H9 (cell line): ENCODE data around the gene TCF4. TPM values are rescaled to one million over a fixed set of nuclear protein-coding genes. Genes with fewer than 3 reads are reported as not detected.

ENCODE experiments used
- DNase-seq: peaks from one replicate; pipeline ENCODE4 v3.0.0-alpha.2; 2017
- H2AFZ ChIP-seq: one replicate; pipeline ENCODE4 v1.6.1; 2013; ENCODE audit warnings: mild to moderate bottlenecking, low read length, control low read depth, moderate library complexity
- H2AK5ac ChIP-seq: 2 replicates; pipeline ENCODE4 v1.6.1; 2013; ENCODE audit warnings: low read length, control low read depth, mixed read lengths; ENCODE audit not compliant: insufficient read length
- H2BK120ac ChIP-seq: one replicate; pipeline ENCODE4 v1.6.1; 2013; ENCODE audit warnings: low read depth, mild to moderate bottlenecking, low read length, control low read depth, inconsistent platforms; ENCODE audit not compliant: poor library complexity, severe bottlenecking
- H2BK12ac ChIP-seq: 2 replicates; pipeline ENCODE4 v1.6.1; 2013; ENCODE audit warnings: low read length, control low read depth, mixed read lengths, low read depth; ENCODE audit not compliant: insufficient read length
- H2BK15ac ChIP-seq: 2 replicates; pipeline ENCODE4 v1.6.1; 2013; ENCODE audit warnings: low read depth, low read length, control low read depth
- H2BK20ac ChIP-seq: one replicate; pipeline ENCODE4 v1.6.1; 2013; ENCODE audit warnings: low read depth, mild to moderate bottlenecking, low read length, control low read depth, inconsistent platforms; ENCODE audit not compliant: poor library complexity, severe bottlenecking
- H2BK5ac ChIP-seq: 2 replicates; pipeline ENCODE4 v1.6.1; 2013; ENCODE audit warnings: low read length, control low read depth, mixed read lengths; ENCODE audit not compliant: insufficient read length
- H3K14ac ChIP-seq: 2 replicates; pipeline ENCODE4 v1.6.1; 2013; ENCODE audit warnings: low read length, control low read depth; ENCODE audit not compliant: insufficient read depth
- H3K18ac ChIP-seq: 2 replicates; pipeline ENCODE4 v1.6.1; 2013; ENCODE audit warnings: low read depth, mild to moderate bottlenecking, mixed read lengths, low read length, control low read depth; ENCODE audit not compliant: insufficient read length
- H3K23ac ChIP-seq: 2 replicates; pipeline ENCODE4 v1.6.1; 2013; ENCODE audit warnings: low read length, control low read depth, mixed read lengths, low read depth; ENCODE audit not compliant: insufficient read length
- H3K23me2 ChIP-seq: 2 replicates; pipeline ENCODE4 v1.6.1; 2013; ENCODE audit warnings: low read depth, mild to moderate bottlenecking, mixed read lengths, low read length, control low read depth; ENCODE audit not compliant: insufficient read length, poor library complexity, severe bottlenecking
- H3K27ac ChIP-seq: 2 replicates; pipeline ENCODE4 v1.5.1; 2013; ENCODE audit warnings: low read length, control low read depth, mixed read lengths, low read depth; ENCODE audit not compliant: insufficient read length
- H3K27me3 ChIP-seq: 2 replicates; pipeline ENCODE4 v1.6.1; 2013; ENCODE audit warnings: low read length, control low read depth, inconsistent platforms; ENCODE audit not compliant: insufficient read depth
- H3K4ac ChIP-seq: 2 replicates; pipeline ENCODE4 v1.6.1; 2013; ENCODE audit warnings: low read depth, mild to moderate bottlenecking, control low read depth, inconsistent platforms, low read length, moderate library complexity
- H3K4me1 ChIP-seq: 2 replicates; pipeline ENCODE4 v1.6.1; 2013; ENCODE audit warnings: low read length, control low read depth, inconsistent platforms; ENCODE audit not compliant: insufficient read depth
- H3K4me2 ChIP-seq: 2 replicates; pipeline ENCODE4 v1.6.1; 2013; ENCODE audit warnings: low read length, control low read depth, mixed read lengths; ENCODE audit not compliant: insufficient read length, insufficient read depth
- H3K56ac ChIP-seq: 2 replicates; pipeline ENCODE4 v1.6.1; 2013; ENCODE audit warnings: low read depth, mild to moderate bottlenecking, mixed read lengths, low read length, control low read depth; ENCODE audit not compliant: insufficient read length
- H3K79me1 ChIP-seq: 2 replicates; pipeline ENCODE4 v1.6.1; 2013; ENCODE audit warnings: low read depth, mild to moderate bottlenecking, moderate library complexity, low read length, control low read depth, inconsistent platforms; ENCODE audit not compliant: insufficient read depth, poor library complexity, severe bottlenecking
- H3K79me2 ChIP-seq: 2 replicates; pipeline ENCODE4 v1.6.1; 2013; ENCODE audit warnings: low read length, control low read depth, inconsistent platforms; ENCODE audit not compliant: insufficient read depth
- H3K9ac ChIP-seq: 2 replicates; pipeline ENCODE4 v1.6.1; 2013; ENCODE audit warnings: low read length, control low read depth, mixed read lengths; ENCODE audit not compliant: insufficient read length; ENCODE audit errors: extremely low read depth
- H3K9me3 ChIP-seq: one replicate; pipeline ENCODE4 v1.6.1; 2013; ENCODE audit warnings: low read depth, low read length, inconsistent platforms; ENCODE audit not compliant: control insufficient read depth
- H3T11ph ChIP-seq: one replicate; pipeline ENCODE4 v1.6.1; 2013; ENCODE audit warnings: mild to moderate bottlenecking, low read length, control low read depth, inconsistent platforms
- H4K20me1 ChIP-seq: one replicate; pipeline ENCODE4 v1.6.1; 2013; ENCODE audit not compliant: control insufficient read depth, insufficient read length, insufficient read depth
- H4K5ac ChIP-seq: 2 replicates; pipeline ENCODE4 v1.6.1; 2013; ENCODE audit warnings: low read depth, mild to moderate bottlenecking, mixed read lengths, low read length, control low read depth; ENCODE audit not compliant: insufficient read length
- H4K8ac ChIP-seq: replicated peaks from 2 replicates; pipeline ENCODE4 v1.6.1; 2013; ENCODE audit warnings: low read length, control low read depth, mixed read lengths, low read depth; ENCODE audit not compliant: insufficient read length
- H4K91ac ChIP-seq: 2 replicates; pipeline ENCODE4 v1.6.1; 2013; ENCODE audit warnings: low read depth, mild to moderate bottlenecking, moderate library complexity, mixed read lengths, low read length, control low read depth; ENCODE audit not compliant: insufficient read length
- H3K27ac Mint-ChIP-seq, 3 experiments: 2 replicates in 2 of 3; 3 replicates in 1 of 3; pipeline ENCODE4 v1.8.0; 2020 to 2021; ENCODE audit warnings: mixed read lengths in 3 of 3, mild to moderate bottlenecking in 1 of 3, moderate library complexity in 1 of 3
- H3K27me3 Mint-ChIP-seq: 2 replicates; pipeline ENCODE4 v1.8.0; 2021; ENCODE audit warnings: low read depth, mild to moderate bottlenecking, moderate library complexity, mixed read lengths
- H3K36me3 Mint-ChIP-seq, 3 experiments: 2 replicates in 2 of 3; 3 replicates in 1 of 3; pipeline ENCODE4 v1.8.0; 2020 to 2021; ENCODE audit warnings: low read depth in 3 of 3, mixed read lengths in 3 of 3; ENCODE audit not compliant: insufficient read depth in 1 of 3
- H3K4me1 Mint-ChIP-seq, 2 experiments: 2 replicates each; pipeline ENCODE4 v1.8.0; 2020; ENCODE audit warnings: mixed read lengths in 2 of 2
- H3K4me3 Mint-ChIP-seq, 2 experiments: 2 replicates in 1 of 2; 3 replicates in 1 of 2; pipeline ENCODE4 v1.8.0; 2020 to 2021; ENCODE audit warnings: mild to moderate bottlenecking in 2 of 2, mixed read lengths in 2 of 2, moderate library complexity in 1 of 2
- H3K9me3 Mint-ChIP-seq, 2 experiments: 2 replicates in 1 of 2; 3 replicates in 1 of 2; pipeline ENCODE4 v1.8.0; 2020; ENCODE audit warnings: mild to moderate bottlenecking in 2 of 2, mixed read lengths in 2 of 2, moderate library complexity in 1 of 2
- CTCF ChIP-seq: fragments of 200-600 bp; sonication (generic); conservative IDR thresholded peaks from 3 replicates; pipeline ENCODE4 v1.8.0; 2021; ENCODE audit warnings: antibody characterized with exemption, mild to moderate bottlenecking
- WGBS: extraction: QIAGEN DNeasy Blood & Tissue Kit; methylation state at CpG from one replicate; pipeline ENCODE4 v1.1.7; 2013; ENCODE audit warnings: missing lambda C conversion rate, low lambda C conversion rate, mixed read lengths; ENCODE audit not compliant: insufficient read length; ENCODE audit errors: extremely low coverage; 5-methylcytosine and 5-hydroxymethylcytosine counted together
- total RNA-seq: library from RNA; stranded (reverse); gene quantifications from 2 replicates; pipeline ENCODE4 v1.2.1, GENCODE V29; 2021

Gene TCF4
- total RNA-seq, 1 experiment from 2014 or later: 99.4 TPM

GRCh38 chr18:55549474-55550104 is 38.4 kb downstream of the TCF4 start:
- no peak overlapping the region for H3K27ac ChIP-seq
- H2BK120ac ChIP-seq: no peak overlapping the region
- Mint-ChIP-seq H3K9me3 (no peaks in the 10 kb centered on the region), H3K4me3 (no peak overlapping the region), H3K27ac (no peak overlapping the region), H3K27me3 (no peaks in the 10 kb centered on the region), H3K4me1 (peaks cover 47 to 59% of the 10 kb centered on the region in 2 experiments), H3K36me3 (peaks cover 5 to 12% (median 6%) of the 10 kb centered on the region in 3 experiments; a peak in 5 of 7 replicates)
- no peak for TF ChIP-seq CTCF
- H2BK15ac ChIP-seq: no peak overlapping the region
- H3K79me2 ChIP-seq: peaks cover 16% of the 10 kb centered on the region; the same call in 1 of the 2 replicates
- no peak overlapping the region for H2BK12ac ChIP-seq
- H4K5ac ChIP-seq: no peak overlapping the region
- no peaks in the 10 kb centered on the region for H3K23me2 ChIP-seq
- H3K4ac ChIP-seq: no peak overlapping the region
- no peaks in the 10 kb centered on the region for H4K20me1 ChIP-seq
- no peak overlapping the region for H3K18ac ChIP-seq
- peaks cover 6% of the 10 kb centered on the region; the same call in 1 of the 2 replicates for H3K4me1 ChIP-seq
- H3K9ac ChIP-seq: no peak overlapping the region
- H2BK5ac ChIP-seq: no peak overlapping the region
- no CpG with 5 or more reads among the region's 5 CpGs for WGBS
- DNase-seq: no peak
- H2BK20ac ChIP-seq: no peak overlapping the region
- no peak overlapping the region for H2AK5ac ChIP-seq
- no peak overlapping the region for H4K8ac ChIP-seq
- H2AFZ ChIP-seq: no peak overlapping the region
- H3K23ac ChIP-seq: no peak overlapping the region
- peaks cover 3% of the 10 kb centered on the region for H3K79me1 ChIP-seq
- no peaks in the 10 kb centered on the region for H3K9me3 ChIP-seq
- no peak overlapping the region for H3K56ac ChIP-seq
- no peak overlapping the region for H3K14ac ChIP-seq
- no peaks in the 10 kb centered on the region for H3K27me3 ChIP-seq
- H3K4me2 ChIP-seq: no peak overlapping the region
- H4K91ac ChIP-seq: no peak overlapping the region
- no peak overlapping the region for H3T11ph ChIP-seq
